Aorta (tissue), 5 donors: ENCODE data around the gene KCNK1. TPM values are rescaled to one million over a fixed set of nuclear protein-coding genes. Genes with fewer than 3 reads are reported as not detected.

Source experiments
- ATAC-seq: fragments of 200-7000 bp; cut with Tn5 transposase; one replicate; pipeline ENCODE4 v1.9.1; 2022; ENCODE audit warnings: moderate library complexity; ENCODE audit not compliant: low FRiP score
- DNase-seq, 2 donors: peaks; one replicate each; pipeline ENCODE4 v3.0.0-alpha.2; 2020
- H3K27ac ChIP-seq, 2 donors: one replicate each; pipeline ENCODE4 v1.5.1; 2013; ENCODE audit warnings: low read length in 2 of 2, mild to moderate bottlenecking in 2 of 2, moderate library complexity in 2 of 2, control low read depth in 1 of 2, inconsistent platforms in 1 of 2, low read depth in 1 of 2
- H3K27me3 ChIP-seq, 2 donors: one replicate each; pipeline ENCODE4 v1.6.1; 2013; ENCODE audit warnings: control low read depth in 1 of 2, low read length in 1 of 2, mild to moderate bottlenecking in 1 of 2, moderate library complexity in 1 of 2; ENCODE audit not compliant: insufficient read depth in 2 of 2, control insufficient read depth in 1 of 2
- H3K36me3 ChIP-seq, 2 donors: one replicate each; pipeline ENCODE4 v1.6.1; 2013; ENCODE audit warnings: control low read depth in 1 of 2, low read length in 1 of 2, mild to moderate bottlenecking in 1 of 2; ENCODE audit not compliant: insufficient read depth in 2 of 2, control insufficient read depth in 1 of 2
- H3K4me1 ChIP-seq, 2 donors: one replicate each; pipeline ENCODE4 v1.6.1; 2013; ENCODE audit warnings: low read length in 2 of 2, control low read depth in 1 of 2, mild to moderate bottlenecking in 1 of 2, moderate library complexity in 1 of 2; ENCODE audit not compliant: insufficient read depth in 2 of 2, control insufficient read depth in 1 of 2
- H3K4me3 ChIP-seq, 2 donors: one replicate each; pipeline ENCODE4 v1.5.1; 2013; ENCODE audit warnings: low read length in 2 of 2, control low read depth in 1 of 2, mild to moderate bottlenecking in 1 of 2
- H3K9me3 ChIP-seq: one replicate; pipeline ENCODE4 v1.6.1; 2013; ENCODE audit warnings: mild to moderate bottlenecking, low read length; ENCODE audit not compliant: control insufficient read depth
- WGBS, 2 donors: extraction: QIAGEN DNeasy Blood & Tissue Kit; methylation state at CpG; one replicate each; pipeline ENCODE4 v1.1.7; 2013; 5-methylcytosine and 5-hydroxymethylcytosine counted together
- intact Hi-C, 2 donors: fragments of 100-400 bp; cut with DNase I; formaldehyde crosslinking; loops; one replicate each; pipeline versions ENCODE4 v1.14.2 to v1.15.0; 2022
- polyA plus RNA-seq, 2 donors: library from polyadenylated mRNA; stranded (reverse); fragments of 200-250 nt; gene quantifications; one replicate each; pipeline ENCODE4 v1.2.3, GENCODE V29; 2013
- total RNA-seq, 2 donors: library from RNA; stranded (reverse); fragmentation: NEBNext Ultra II Directional; extraction: Animal tissue kit (Norgen Biotek cat#: 25700); gene quantifications; one replicate each; pipeline ENCODE4 v1.2.1, GENCODE V29; 2021
- donor health status: healthy with polysubstance abuse.
- donor health status: Bipolar disorder and iron deficiency.
- donor health status: DM: no; HTN: no; CAD: no.
- donor health status: DM: no; HTN: no; CAD: no.
- donor health status: DM: yes; HTN: yes; CAD: no.

The KCNK1 gene
- total and polyA plus RNA-seq, 4 donors, result 1.5 to 7.0 (median 5.9) TPM; not detected in 1

GRCh38 chr1:233584376-233584775, 29.5 kb upstream of the KCNK1 start:
- no peaks in the 10 kb centered on the region for H3K27me3 ChIP-seq
- ATAC-seq (no peak), DNase-seq (no peak)
- no peaks in the 10 kb centered on the region for H3K36me3 ChIP-seq
- H3K27ac ChIP-seq, result no peak overlapping the region
- H3K9me3 ChIP-seq, result peaks cover 5% of the 10 kb centered on the region
- no peaks in the 10 kb centered on the region for H3K4me1 ChIP-seq
- intact Hi-C loops, result no loop called here
- WGBS, 2 donors, result 80 to 83% methylated on average over 4 of the region's 4 CpGs
- H3K4me3 ChIP-seq, result no peak overlapping the region

GRCh38 chr1:233584931-233585330, 29.0 kb upstream of the KCNK1 start:
- H3K4me1 ChIP-seq, result no peaks in the 10 kb centered on the region
- H3K27ac ChIP-seq, result no peak overlapping the region
- H3K9me3 ChIP-seq, result peaks cover 5% of the 10 kb centered on the region
- intact Hi-C loops, result no loop called here
- no peaks in the 10 kb centered on the region for H3K36me3 ChIP-seq
- H3K4me3 ChIP-seq, result no peak overlapping the region
- no peaks in the 10 kb centered on the region for H3K27me3 ChIP-seq
- ATAC-seq (no peak), DNase-seq (no peak)

DNA sequence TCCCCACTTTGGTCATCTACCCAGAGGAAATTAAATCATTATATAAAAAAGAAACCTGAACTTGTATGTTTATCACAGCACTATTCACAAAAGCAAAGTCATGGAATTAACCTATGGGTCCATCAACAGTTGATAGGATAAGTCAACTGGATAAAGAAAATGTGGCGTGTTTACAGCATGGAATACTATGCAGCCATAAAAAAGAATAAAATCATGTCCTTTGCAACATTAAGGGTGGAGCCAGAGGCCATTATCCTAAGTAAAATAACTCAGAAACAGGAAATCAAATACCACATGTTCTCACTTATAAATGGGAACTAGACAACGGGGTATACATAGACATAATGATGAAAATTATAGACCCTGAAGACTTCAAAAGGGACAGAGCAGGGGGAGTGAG, 27.6 kb upstream of the KCNK1 start:
- Histone ChIP-seq H3K27me3 (no peaks in the 10 kb centered on the region), H3K36me3 (no peaks in the 10 kb centered on the region), H3K9me3 (peaks cover 5% of the 10 kb centered on the region), H3K27ac (no peak overlapping the region), H3K4me3 (no peak overlapping the region), H3K4me1 (no peaks in the 10 kb centered on the region)
- intact Hi-C loops, result no loop called here
- no peak for ATAC-seq
- WGBS, 2 donors, result 77 to 84% methylated on average over 2 of the region's 2 CpGs
- DNase-seq, result no peak

DNA sequence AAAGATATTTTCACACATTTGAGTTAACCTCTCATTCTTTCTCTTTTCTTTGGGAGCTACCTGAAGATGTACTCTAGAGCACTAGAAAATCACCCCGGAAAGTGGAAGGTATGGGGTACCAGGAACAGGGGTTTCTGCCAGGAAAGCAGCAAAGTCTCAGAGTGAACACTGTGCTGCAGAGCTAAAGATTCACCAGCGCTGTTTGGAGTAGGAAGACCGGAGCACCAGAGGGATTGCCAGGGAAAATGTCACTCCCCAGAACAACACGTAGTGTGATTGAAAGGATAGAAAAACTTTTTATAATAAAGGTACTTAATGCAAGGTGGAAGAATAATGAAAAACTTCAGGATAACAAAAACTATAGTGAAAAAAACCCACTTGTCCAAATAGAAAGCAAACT, 26.7 kb upstream of the KCNK1 start:
- WGBS, 2 donors, result 71 to 75% methylated on average over 4 of the region's 4 CpGs
- Histone ChIP-seq H3K27me3 (no peaks in the 10 kb centered on the region), H3K4me1 (no peaks in the 10 kb centered on the region), H3K4me3 (no peak overlapping the region), H3K9me3 (peaks cover 3% of the 10 kb centered on the region), H3K27ac (no peak overlapping the region), H3K36me3 (no peaks in the 10 kb centered on the region)
- intact Hi-C loops, result no loop called here
- no peak for DNase-seq
- ATAC-seq, result no peak

- Histone ChIP-seq H3K27ac (no peak overlapping the region), H3K9me3 (peaks cover 3% of the 10 kb centered on the region), H3K4me1 (no peaks in the 10 kb centered on the region), H3K36me3 (no peaks in the 10 kb centered on the region), H3K27me3 (no peaks in the 10 kb centered on the region), H3K4me3 (no peak overlapping the region)
- 3 to 8% methylated on average over 17 of the region's 17 CpGs for WGBS, 2 donors
- no peak for ATAC-seq
- DNase-seq, result peak in 1 of 2 donors; percentile 74
- intact Hi-C loops, result no loop called here
Measured at GRCh38 chr1:233587958-233588799, 25.7 kb upstream of the KCNK1 start.

GRCh38 chr1:233597489-233597901, 16.4 kb upstream of the KCNK1 start:
- intact Hi-C loops, result no loop called here
- DNase-seq (no peak), ATAC-seq (no peak)
- Histone ChIP-seq H3K27me3 (no peaks in the 10 kb centered on the region), H3K9me3 (no peaks in the 10 kb centered on the region), H3K36me3 (no peaks in the 10 kb centered on the region), H3K4me3 (no peak overlapping the region), H3K4me1 (no peaks in the 10 kb centered on the region), H3K27ac (no peak overlapping the region)
- 27 to 37% methylated on average over 2 of the region's 2 CpGs for WGBS, 2 donors

DNA sequence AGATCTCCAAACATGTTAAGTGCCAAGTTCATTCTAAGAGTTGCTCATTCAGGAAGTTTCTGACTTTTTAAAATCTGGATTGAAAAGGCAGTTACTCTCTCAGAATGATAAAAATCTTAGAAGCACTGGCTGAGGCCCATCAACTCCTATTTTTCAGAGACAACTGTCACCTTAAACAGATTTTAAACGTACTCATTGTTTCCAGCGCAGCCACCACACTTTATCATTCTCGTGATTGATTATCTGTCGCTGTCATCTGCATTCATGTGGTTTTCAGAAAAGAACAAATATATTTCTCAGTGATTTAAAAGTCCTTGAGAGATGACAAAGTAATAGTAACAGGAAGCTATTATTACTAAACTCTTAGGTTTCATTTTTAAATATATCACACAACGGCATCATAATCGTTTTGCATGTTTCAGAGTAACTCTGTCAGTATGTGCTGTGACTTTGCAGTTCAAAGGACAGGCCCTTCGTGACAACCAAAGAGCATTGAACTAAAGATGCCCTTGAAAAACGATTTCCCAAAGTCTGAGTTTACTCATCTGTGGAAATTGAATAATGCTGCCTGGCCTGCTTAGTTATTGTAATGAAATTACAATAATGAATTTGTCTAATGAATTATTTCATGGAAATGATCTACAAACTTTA, 14.9 kb upstream of the KCNK1 start:
- DNase-seq (no peak), ATAC-seq (no peak)
- 39 to 46% methylated on average over 8 of the region's 8 CpGs for WGBS, 2 donors
- Histone ChIP-seq H3K27me3 (no peaks in the 10 kb centered on the region), H3K27ac (no peak overlapping the region), H3K36me3 (no peaks in the 10 kb centered on the region), H3K9me3 (no peaks in the 10 kb centered on the region), H3K4me1 (no peaks in the 10 kb centered on the region), H3K4me3 (no peak overlapping the region)
- intact Hi-C loops, result no loop called here

- 75 to 76% methylated on average over 5 of the region's 5 CpGs for WGBS, 2 donors
- Histone ChIP-seq H3K36me3 (no peaks in the 10 kb centered on the region), H3K4me1 (no peaks in the 10 kb centered on the region), H3K9me3 (no peaks in the 10 kb centered on the region), H3K4me3 (no peak overlapping the region), H3K27ac (no peak overlapping the region), H3K27me3 (no peaks in the 10 kb centered on the region)
- no peak for DNase-seq
- no peak for ATAC-seq
- intact Hi-C loops, result no loop called here
Measured at GRCh38 chr1:233599542-233600073, 14.3 kb upstream of the KCNK1 start.

- DNase-seq (no peak), ATAC-seq (no peak)
- Histone ChIP-seq H3K27me3 (no peaks in the 10 kb centered on the region), H3K36me3 (no peaks in the 10 kb centered on the region), H3K4me1 (no peaks in the 10 kb centered on the region), H3K4me3 (no peak overlapping the region), H3K27ac (no peak overlapping the region), H3K9me3 (no peaks in the 10 kb centered on the region)
- WGBS, 2 donors, result 17 to 26% methylated on average over 1 of the region's 1 CpG
- intact Hi-C loops, result no loop called here
Measured at GRCh38 chr1:233600488-233600887, 13.4 kb upstream of the KCNK1 start.
